A204.1 (cell line): ENCODE measurements around the gene TCL1B.
"Not testable (repeated sequence)": the region's sequence is repeated elsewhere in the genome, so short reads cannot be mapped to it uniquely, and the experiment has no call there.

Source experiments
- FAIRE-seq: peaks from 2 replicates; lab custom pipeline; 2012; peaks lifted over from hg19 to GRCh38; lab: Jason Lieb, UNC

The TCL1B gene

DNA sequence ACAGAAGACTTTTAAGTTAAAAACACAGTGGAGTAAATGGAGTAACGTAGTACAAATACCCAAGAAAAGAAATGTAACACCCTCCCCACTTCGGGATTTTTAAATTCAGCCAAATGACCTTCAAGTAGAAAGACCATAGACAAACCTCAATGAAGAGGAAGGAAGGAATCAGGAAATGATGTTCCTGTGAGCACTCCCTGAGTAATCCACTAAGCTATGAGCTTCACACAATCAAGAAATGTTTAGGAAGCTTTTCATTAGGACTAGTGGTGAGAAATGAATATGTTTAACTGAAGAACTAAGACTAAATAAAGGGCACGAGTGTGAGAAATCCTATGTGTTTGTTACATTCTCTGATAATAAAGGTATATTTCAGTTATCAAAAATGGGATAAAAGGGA is 17.6 kb downstream of the TCL1B start:
- no peak for FAIRE-seq

DNA sequence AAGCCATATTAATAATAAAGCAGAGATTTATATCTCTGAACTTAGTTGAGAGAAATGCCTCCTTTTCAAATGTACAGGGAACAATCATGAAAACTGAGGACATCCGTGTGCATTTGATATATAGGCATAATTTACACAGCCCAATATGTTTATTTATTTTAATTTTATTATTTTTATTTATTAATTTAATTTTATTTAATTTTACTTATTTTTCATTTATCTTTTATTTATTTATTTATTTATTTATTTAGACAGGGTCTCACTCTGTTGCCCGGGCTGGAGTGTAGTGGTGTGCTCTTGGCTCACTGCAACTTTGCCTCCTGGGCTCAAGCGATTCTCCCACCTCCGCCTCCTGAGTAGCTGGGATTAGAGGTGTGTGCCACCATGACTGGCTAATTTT is 19.3 kb downstream of the TCL1B start:
- FAIRE-seq: peak; percentile 59

DNA sequence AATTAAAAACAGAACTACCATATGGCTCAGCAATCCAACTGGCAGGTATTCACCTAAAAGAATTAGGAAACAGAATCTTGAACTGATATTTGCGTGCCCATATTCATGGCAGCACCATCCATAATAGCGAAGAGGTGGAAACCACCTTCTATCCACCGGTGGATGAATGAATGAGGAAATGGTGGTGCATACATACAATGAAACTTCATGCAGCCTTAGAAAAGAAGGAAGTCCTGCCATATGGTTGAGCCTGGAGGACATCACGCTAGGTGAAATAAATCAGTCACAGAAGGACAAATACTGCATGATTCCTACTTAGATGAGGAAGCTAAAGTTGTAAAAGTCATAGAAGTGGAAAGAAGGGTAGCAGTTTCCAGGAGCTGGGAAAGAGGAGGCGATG is 21.1 kb downstream of the TCL1B start:
- FAIRE-seq: no peak

DNA sequence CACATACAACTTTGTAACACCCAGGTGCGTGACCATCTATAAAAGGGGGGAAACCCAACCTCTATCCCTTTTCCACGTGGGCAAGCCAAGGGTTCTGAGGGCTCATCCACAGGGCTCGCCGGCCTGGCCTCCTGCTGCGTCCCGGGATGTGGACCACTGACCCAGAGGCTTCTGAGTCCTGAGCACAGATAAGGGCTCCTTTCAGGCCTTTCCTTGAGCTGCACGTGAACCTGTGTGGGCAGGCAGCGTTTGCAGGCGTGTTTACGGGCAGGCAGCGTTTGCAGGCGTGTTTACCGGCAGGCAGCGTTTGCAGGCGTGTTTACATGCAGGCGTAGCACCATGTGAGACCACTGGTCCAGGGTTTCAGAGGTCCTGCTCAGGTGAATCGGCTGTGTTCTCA is 23.9 kb downstream of the TCL1B start:
- FAIRE-seq: no peak

DNA sequence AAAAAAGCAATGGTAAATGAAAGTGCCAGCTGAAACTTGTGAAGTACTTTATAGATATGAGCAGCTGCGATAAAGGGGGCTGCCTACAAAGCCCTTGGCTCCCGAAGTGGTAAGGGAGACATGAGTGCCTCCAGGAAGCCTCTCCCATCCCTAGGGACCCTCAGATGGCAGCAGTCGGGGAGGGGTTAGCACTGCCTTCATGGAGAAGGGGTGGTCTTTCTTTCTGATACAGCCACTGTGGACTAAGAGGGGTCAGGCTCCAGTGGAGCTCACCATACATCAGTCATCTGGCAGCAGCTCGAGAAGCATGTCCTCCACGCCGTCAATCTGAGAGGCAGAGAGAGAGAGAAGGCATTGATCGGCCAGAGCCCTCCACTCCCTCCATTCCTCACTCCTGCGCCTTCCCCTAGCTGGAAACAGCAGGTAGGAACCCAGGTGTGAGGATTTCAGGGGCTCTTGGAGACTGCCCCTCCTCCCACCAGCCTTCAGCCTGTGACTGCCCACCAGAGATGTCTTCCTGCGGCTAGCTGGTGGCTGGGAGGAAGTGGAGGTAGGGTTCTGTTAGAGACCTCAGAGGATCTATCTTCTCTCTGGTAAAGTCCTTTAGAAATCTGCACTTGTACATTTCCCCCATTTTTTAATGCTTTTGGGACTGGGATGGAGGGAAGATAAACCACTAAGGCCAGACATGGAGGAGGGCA is 25.4 kb downstream of the TCL1B start:
- no peak for FAIRE-seq

DNA sequence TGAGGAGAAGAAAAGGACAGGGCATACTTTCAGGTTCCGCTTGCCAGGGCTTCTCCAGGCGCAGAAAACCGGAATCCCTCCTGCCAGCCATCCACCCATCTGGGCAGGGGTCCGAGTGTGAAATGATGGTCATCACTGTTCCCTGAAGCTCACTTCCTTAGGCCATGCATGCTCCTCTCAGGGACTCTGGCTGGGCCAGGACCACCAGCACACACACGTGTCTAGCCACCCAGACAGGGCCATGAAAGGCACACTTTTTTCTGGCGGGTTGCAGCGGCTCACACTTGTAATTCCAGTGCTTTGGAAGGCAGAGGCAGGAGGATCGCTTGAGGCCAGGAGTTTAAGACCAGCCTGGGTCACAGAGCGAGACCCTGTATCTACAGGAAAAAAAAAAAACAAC is 26.2 kb downstream of the TCL1B start:
- no peak for FAIRE-seq

DNA sequence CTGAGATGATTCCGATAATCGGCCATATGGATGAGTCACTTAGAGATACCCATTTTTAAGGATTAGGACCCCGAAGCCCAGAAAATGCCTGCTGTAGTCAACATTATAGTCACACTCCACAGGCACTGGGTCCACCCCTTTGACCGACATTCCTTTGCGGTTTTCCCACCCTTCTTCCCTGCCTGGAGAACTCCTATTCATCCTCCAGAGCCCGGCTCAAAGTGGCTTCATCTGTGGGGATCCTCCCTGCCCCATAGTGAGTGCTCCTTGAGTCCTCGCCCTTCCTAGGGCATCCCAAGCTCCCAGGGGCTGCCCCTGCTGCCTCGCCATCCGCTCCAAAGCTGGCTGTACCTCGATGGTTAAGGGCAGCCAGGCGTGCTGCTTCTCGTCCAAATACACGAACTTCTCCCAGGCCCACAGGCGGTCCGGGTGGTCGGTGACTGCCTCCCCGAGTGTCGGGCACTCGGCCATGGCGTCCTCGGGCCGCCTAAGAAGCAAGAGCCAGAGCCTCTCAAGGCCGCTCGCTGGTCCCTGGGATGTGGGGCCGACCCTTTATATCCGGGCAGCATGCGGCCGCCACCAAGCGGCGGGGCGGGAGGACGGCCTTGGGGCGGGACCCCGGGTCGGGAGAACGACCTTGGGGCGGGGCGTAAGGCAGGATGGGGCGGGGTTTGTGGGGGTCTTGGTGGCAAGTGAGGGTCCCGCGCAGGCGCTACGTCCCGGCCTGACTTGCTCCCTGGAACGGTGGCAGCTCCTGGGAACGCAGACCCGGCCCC is 27.6 kb downstream of the TCL1B start, which contains the start of gene TCL1A:
TSS of gene TCL1A (minus strand) at position 530 of the 776 bp plus-strand sequence. CDS start at position 471, 59 bp downstream.
- FAIRE-seq: no peak

DNA sequence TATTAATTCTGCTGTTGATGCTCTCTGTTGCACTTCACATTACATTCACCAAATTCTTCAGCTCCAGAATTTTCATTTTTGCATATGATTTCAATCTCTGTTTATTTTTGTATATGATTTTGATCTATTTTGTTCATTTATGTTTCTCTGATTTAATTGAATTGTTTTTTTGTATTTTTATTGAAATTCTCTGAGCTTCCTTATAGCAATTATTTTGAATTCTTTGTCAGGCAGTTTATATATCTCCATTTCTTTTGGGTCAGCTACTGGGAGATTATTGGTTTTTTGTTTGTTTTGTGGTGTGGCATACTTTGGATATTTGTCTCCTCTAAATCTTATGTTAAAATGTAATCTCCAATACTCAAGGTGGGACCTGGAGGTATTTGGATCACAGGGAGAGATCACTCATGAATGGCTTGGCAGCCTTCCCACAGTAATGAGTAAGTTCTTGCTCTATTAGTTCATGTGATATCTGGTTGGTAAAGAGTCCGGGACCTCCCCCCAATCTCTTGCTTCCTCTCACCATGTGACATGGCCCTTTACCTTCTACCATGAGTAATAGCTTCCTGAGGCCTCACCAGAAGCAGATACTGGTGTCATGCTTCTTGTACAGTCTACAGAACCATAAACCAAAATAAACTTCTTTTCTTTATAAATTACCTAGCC is 36.4 kb downstream of the TCL1B start:
- FAIRE-seq: no peak

DNA sequence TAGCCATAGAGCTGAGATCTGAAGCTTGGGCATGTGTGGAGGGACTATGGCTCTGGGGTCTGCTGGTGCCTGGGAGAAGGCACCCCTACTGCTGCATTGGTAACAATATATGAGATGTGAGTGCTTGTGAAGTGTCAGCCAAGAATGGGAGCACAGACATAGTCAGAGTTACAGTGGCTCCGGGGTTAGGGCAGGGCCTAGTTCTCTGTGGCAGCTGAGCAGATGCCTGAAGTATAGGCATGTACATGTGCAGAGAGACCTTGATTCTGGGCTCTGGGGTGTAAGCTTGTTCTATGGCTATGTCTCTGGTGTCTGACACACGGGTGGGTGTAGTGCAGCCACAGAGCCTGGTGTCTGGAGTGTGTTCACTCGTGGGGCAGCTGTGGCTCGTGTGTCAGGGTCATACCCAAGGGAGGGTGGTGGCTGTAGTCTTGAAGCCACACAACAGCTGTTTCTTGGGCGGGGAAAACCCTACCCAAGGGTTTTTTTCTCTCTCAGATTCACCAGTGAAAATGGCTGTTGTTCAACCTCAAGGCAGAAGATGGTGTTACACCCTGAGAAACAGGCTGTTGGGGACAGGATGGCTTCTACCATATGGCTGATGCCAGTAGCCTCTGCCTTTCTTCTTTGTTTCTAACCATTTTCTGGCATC is 39.6 kb downstream of the TCL1B start:
- no peak for FAIRE-seq

DNA sequence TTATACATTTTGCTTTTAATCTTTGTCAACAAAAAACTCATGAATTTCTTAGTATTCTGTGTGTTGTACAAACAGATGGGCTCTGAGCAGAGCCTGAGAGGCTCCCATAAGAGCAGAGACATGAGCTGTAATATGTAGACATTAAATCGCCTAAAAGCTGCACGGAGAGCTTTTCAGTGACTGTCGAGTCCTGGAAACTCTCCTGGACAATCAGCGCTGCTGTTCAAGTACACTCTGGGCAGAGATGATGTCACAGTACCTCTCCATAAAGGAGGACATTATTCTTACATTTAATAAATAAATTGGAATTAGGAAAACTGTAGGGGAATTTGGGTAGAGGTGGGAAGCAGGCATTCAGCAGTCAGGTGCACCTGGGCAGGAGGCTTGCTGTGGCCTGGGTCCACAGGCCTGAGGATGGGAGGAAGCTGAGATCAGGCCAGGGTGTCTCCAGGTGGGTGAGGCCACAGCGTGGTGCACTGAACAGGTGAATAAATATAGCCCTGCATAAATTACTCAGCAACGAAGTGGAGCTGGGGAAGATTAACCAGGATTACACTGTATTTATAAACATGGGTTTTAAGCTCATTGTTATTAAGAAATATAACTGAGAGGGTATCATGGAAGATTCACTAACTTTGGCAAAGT is 41.0 kb downstream of the TCL1B start:
- FAIRE-seq: no peak

DNA sequence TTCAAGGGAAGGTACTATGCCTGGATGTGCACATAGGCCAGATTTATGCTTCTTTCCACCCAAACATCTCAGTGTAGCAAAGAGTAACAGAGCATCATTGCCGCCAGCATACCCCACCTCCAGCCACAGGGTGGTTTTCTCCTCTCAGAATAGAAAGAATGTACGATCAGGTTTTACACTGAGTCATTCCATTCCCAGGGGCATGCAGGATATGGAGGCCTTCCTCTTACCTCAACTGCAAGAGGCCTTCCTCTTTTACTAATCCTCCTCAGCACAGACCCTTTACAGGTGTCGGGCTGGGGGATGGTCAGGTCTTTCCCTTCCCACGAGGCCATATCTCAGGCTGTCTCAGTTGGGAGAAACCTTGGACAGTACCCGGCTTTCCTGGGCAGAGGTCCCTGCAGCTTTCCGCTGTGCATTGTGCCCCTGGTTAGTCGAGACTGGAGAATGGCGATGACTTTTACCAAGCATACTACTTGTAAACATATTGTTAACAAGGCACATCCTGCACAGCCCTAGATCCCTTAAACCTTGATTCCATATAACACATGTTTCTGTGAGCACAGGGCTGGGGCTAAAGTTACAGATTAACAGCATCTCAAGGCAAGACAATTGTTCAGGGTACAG is 43.3 kb downstream of the TCL1B start:
- FAIRE-seq: not testable (repeated sequence)

DNA sequence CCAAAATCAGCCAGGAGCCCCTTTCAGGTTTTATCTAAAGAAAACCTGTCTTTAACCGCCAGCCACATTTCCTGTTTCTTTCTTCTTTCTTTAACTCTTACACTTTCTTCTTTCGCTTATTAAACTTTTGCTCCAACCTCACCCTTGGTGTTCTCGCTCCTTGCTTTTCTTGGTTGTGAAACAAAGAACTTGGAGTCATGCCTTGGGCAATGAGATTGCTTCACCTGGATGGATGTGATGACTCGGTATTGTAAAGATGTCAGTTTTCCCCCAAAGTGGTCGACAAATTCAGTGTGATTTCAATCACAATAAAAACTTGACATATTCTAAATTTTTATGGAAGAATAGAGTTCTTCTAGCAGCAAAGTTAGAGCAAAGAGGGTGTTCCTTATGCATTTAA is 43.9 kb downstream of the TCL1B start:
- no peak for FAIRE-seq

DNA sequence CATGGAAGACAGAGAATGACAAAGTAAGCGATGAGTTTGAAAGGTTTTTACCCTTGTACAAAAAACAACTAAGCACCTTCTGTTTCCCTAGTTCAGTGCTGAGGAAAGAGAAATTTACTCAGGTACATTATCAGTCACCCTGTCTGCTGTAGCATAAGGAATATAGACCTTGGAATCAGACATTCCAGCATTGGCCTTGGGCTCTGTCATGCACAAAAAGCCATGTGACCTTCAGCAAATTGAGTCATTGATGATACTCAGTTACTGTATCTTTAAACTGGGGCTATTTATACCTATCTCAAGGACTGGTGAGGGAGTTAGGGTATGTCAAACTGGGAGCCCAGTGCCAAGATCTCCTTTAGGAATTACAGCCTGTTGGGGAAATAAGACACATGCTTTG is 47.0 kb downstream of the TCL1B start:
- FAIRE-seq: no peak

DNA sequence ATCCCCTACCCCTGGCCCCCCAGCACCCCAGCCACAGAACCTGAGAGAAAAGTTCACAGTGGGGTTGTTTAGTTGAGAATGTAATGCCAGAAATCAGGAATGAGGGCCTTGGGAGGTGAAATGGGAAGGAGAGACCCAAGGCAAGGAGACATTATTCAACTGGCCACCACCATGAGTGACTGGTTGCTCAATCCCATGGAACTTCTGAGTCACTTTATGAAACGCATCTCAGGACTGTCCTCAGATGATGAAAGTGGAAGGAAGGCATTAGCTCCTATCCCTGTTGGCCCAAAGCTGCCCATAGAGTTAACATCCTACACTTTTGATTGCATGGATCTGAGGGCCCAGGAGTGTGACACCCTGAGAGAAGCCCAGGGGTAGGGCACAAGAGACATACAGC is 53.1 kb downstream of the TCL1B start:
- FAIRE-seq: no peak

DNA sequence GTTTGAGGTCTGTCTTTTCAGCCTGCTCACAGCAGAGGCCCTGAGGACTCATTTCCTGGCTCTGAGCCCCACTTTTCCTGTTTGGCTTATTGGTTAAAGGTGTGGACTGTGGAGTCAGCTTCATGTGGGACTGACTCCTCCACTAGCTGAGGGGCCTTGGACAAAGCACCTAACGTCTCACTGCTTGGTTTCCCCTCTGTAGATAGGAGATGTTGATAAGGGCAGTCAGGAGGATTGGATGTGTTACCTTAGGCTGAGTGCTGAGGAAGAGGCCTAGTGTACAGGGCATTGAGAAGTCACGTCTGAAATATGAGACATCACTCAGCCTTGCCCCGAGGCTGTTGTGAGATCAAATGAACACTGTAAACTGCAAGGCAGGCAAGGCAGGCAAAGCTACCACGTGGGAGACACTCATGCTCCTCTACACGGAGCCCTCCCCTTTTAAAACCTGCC is 54.8 kb downstream of the TCL1B start:
- FAIRE-seq: no peak

DNA sequence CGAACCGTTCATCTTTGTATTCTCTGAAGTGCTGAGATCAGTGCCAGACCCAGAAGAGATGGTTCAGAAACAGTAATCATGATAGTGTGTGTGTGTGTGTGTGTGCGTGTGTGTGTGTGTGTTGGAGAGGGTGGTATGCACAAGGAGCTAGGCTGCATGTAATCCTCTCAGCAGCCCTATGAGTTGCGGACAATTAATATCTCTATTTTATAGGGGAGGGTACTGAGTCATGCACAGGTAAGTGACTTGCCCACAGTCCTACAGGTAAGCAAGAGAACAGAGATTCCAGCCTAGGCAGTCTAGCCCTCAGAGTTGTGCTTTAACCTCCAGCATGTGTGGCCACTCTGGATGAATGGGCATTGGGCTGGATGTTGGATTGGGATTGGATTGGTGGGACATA is 55.6 kb downstream of the TCL1B start:
- FAIRE-seq: no peak
